GM12864 (cell line): ENCODE results near the gene RELA.
A peak's percentile ranks its signal among the peaks of the same experiment; 100 is the strongest.

Source experiments
- DNase-seq: peaks from one replicate; pipeline ENCODE4 v3.0.0-alpha.2; 2011; ENCODE audit warnings: low read depth
- H3K4me3 ChIP-seq: 2 replicates; pipeline ENCODE4 v1.5.1; 2011; ENCODE audit warnings: mild to moderate bottlenecking, low read depth, low read length, control low read depth
- CTCF ChIP-seq: IDR thresholded peaks from 2 replicates; pipeline ENCODE4 v1.5.1; 2011; ENCODE audit warnings: low read depth, mild to moderate bottlenecking, moderate library complexity, low read length, control low read depth, inconsistent platforms; ENCODE audit errors: missing control alignments

The RELA gene

GRCh38 chr11:65615950-65616574 is 46.7 kb downstream of the RELA start:
- peak overlapping the region; percentile 91 for H3K4me3 ChIP-seq
- no peak for TF ChIP-seq CTCF
- no peak for DNase-seq

DNA sequence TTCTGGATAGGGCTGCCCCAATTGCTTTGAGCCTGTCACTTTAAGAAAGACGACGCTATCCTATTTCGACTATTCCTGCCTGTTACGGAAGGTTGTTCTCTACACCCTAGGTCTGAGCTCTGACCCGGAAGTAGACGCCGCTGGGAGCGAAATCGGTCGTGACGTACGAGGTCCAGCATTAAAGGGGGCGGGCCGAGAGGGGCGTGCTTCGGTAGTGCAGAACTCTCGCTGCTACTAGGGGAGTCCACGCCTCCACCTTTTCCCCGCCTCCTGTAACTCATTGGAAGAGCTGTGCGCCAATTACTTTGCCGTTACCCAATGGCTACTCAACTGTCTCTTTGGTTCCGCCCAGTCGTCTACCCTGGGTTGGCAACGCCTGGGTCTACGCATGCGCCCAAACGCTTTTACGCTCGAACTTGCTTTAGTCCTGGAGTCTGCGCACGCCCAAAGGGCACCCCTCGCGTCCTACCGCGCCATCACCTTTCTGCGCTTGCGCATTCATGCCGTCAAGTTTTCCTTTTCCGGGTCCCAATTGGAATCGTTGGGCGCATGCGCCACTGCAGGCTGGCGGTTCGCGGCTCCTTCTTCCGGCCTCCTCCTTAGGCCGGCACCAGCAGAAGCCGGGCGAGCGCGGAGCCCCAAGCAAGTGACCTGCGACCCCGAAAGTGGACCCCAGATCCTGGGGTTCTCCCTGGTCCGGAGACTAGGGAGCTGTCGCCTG is 47.3 kb downstream of the RELA start, which contains the start of gene PCNX3:
PCNX3 (plus strand) TSS at position 548 of the 721 bp plus-strand sequence. CDS start 536 bp downstream, outside the sequence.
- TF ChIP-seq CTCF = no peak
- peak; percentile 100 for DNase-seq
- H3K4me3 ChIP-seq = peak within 1 kb of the TSS; percentile 91

DNA sequence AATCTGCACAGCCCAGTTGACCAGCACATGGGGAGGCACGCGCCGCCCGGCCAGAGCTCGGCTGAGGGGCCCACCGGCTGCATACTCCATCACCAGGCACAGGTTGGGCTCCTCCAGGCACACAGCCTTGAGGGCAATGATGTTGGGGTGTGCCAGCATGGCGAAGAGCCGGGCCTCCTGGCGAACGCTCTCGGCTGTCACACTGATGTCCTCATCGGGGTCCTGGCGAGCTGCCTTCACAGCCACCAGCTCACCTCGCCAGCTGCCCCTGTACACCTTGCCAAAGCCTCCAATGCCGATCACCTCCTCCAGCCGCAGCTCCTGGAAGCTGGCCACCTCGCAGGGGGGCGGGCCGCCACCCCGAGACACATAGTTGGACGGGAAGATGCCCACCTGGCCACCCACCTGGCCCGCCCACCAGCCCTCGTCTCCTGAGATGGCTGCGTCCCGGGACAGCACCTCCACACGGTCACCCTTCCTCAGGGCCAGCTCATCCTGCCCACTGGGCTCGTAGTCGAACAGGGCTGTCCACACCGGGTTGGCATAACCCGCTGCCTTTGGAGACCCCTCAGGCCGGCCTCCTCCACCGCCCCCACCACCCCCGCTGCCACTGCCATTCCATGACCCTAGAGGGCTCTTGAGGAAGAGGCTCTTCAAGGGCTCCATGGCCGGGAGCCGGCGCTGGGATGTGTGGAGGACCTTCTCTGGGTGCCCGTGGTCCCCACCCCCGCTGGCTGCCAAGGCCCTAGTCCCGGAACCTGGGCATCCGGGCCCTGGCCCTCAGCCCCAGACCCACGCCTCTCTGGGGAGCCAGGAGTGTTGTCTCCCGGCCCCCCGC is 49.4 kb downstream of the RELA start:
- H3K4me3 ChIP-seq = peak overlapping the region; percentile 87
- DNase-seq = no peak
- no peak for TF ChIP-seq CTCF

DNA sequence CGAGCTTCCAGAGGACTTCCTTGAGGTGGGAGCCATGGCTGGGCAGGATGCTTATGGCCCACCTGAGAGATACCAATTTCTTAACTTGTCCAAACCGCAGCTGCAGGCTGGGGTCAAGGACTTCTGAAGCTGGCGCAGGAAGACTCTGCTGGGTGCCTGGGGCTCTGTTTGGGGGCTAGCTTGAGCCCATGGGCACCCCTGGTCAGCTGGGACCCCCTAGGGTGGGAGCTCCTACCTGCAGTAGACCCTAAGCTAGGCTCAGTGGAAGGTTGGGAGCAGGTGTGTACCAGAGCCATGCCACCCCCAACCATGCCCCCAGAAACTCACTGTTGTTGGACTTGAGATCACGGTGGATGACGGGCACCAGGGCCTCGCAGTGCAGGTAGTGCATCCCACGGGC is 50.0 kb downstream of the RELA start:
- peak overlapping the region; percentile 87 for H3K4me3 ChIP-seq
- DNase-seq = no peak
- TF ChIP-seq CTCF = no peak

DNA sequence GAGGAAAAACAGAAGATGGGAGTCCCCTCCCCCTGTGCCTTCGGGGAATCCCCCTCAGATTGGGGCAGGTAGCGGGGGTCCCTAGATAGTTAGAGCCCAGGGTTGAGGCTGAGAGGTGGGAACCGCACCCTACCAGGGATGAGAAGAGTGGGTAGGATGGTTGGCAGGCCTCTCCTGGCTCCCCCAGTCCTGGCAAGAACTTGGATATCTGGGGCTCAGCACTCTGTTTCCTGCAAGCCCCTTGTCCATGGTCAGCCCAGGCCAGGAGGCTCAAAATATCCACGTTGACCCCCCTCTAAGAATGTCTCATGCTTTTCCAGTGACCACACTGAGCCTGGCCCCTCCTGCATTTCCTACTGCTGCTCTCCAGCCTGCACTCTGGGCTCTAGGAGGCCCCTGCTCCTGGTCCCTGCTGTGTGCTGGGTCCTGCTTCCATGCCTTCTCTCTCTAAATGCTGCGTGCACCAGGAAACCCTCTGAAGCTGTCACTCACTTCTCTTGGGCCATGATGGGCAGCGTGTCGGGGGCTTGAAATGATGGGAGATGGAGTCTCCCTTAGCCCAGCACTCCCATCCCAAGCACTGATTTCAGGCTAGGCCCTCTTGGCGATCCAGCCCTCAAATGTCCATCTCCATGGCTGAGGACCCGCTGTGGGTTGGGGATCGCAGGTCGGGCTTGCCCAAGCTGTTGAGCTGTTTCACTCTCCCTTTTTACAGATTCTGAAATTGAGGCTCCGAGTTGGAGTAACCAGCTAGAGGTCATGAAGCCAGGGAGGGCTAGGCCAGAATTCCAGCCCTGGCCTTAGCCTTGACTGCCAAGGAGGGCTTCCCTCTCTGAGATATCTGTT is 50.7 kb downstream of the RELA start:
- no peak for DNase-seq
- TF ChIP-seq CTCF = no peak
- H3K4me3 ChIP-seq = peak overlapping the region; percentile 87

- no peak overlapping the region for H3K4me3 ChIP-seq
- no peak for TF ChIP-seq CTCF
- DNase-seq = no peak
Measured at GRCh38 chr11:65611028-65611757, 51.5 kb downstream of the RELA start.
